ENCODE results near the gene NR1D1. TPM values are rescaled to one million over a fixed set of nuclear protein-coding genes. Genes with fewer than 3 reads are reported as not detected.
"Not testable (repeated sequence)": the region's sequence is repeated elsewhere in the genome, so short reads cannot be mapped to it uniquely, and the experiment has no call there.

The NR1D1 gene
- polyA plus RNA-seq (ENCODE audit: insufficient read length in 4 of 4): 1 to 10 TPM; 3.5 to 4.4 (median 4.1) TPM

DNA sequence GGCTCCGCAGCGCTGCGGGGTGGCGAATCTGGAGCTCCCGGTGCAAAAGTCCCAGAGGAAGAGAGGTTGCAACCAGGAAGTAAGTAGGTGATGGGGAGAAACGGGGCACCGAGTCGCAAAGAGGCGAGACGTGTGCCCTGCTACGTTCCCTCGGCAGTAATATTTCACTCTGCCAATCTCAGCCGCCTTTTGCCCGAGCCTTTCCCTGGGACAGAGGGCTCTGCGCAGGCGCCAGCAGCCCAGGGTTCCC is at the start of gene NR1D1:
NR1D1 (minus strand) TSS at position 171 of the 250 bp plus-strand sequence. CDS start 495 bp downstream, outside the sequence.
- no peak for DNase-seq (ENCODE audit: low read depth in 4 of 4, low spot score in 3 of 4)

GRCh38 chr17:40148527-40148926 is 48.1 kb upstream of the NR1D1 start:
- DNase-seq (ENCODE audit: low read depth in 4 of 4, low spot score in 3 of 4): no peak

DNA sequence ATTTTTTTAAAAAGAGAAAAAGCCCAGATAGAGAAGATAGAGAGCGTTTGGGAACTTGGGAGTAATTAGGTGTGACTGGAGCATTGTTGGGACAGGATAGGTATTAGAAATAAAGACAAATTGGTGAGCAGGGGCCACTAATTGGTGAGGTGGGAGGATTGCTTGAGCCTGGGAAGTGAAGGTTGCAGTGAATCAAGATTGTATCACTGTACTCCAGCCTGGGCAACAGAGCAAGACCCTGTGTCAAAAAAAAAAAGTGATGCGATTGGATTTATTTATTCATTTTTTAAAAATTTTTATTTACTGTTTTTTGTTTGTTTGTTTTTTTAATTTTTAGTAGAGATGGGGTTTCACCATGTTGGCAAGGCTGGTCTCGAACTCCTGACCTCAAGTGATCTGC is 45.1 kb upstream of the NR1D1 start:
- DNase-seq (ENCODE audit: low read depth in 4 of 4, low spot score in 3 of 4): no peak

DNA sequence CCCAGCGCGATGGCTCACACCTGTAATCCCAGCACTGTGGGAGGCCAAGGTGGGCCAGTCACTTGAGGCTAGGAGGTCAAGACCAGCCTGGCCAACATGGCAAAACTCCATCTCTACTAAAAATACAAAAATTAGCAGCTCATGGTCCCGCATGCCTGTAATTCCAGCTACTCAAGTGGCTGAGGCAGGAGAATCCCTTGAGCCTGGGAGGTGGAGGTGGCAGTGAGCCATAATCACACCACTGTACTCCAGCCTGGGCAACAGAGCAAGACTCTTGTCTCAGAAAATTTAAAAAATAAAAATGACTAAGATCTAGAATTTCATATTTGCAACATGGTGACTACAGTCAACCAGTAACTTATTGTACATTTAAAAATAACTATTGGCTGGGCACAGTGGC is 42.8 kb upstream of the NR1D1 start:
- DNase-seq (ENCODE audit: low read depth in 4 of 4, low spot score in 3 of 4): not testable (repeated sequence)

DNA sequence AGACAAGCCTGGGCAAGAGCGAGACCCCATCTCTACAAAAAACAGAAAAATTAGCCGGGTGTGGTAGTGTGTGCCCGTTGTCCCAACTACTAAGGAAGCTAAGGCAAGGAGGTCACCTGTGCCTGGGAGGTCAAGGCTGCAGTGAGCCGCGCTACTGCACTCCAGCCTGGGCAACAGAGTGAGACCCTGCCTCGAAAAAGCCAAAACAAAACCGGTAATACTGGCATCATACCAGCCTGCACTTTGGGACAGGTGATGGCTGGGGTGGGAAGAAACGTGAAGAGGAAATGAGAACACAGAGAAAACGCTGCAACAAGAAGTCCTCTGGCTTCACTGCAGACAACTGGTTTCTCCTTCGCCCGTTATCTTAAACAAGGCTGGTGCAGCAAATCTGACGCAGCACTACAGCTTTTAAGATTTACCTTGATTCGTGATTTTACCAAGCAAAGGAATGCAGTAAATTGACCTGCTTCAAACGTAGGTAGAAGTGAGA is 39.2 kb upstream of the NR1D1 start:
- no peak for DNase-seq (ENCODE audit: low read depth in 4 of 4, low spot score in 3 of 4)

- DNase-seq (ENCODE audit: low read depth in 4 of 4, low spot score in 3 of 4): no peak
Observed at GRCh38 chr17:40135817-40136216, 35.4 kb upstream of the NR1D1 start.

DNA sequence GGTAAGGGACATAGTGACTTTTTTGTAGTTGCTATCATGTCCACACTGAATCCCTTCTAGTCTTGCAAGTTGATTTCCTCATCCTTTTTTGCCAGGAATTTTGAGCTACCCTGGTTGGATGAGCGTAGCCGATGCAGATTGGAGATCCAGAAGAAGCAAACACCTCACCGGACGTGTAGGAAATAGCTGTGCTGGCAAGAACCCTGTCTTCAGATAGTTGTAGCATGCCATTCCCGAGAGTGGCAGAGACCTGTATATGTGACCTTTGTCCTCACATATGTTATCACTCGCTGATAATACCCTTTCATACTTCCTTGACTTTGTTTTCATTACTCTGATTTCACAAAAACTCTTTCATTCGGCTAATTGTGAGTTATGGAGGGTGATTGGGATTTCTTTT is 33.8 kb upstream of the NR1D1 start:
- no peak for DNase-seq (ENCODE audit: low read depth in 4 of 4, low spot score in 3 of 4)

DNA sequence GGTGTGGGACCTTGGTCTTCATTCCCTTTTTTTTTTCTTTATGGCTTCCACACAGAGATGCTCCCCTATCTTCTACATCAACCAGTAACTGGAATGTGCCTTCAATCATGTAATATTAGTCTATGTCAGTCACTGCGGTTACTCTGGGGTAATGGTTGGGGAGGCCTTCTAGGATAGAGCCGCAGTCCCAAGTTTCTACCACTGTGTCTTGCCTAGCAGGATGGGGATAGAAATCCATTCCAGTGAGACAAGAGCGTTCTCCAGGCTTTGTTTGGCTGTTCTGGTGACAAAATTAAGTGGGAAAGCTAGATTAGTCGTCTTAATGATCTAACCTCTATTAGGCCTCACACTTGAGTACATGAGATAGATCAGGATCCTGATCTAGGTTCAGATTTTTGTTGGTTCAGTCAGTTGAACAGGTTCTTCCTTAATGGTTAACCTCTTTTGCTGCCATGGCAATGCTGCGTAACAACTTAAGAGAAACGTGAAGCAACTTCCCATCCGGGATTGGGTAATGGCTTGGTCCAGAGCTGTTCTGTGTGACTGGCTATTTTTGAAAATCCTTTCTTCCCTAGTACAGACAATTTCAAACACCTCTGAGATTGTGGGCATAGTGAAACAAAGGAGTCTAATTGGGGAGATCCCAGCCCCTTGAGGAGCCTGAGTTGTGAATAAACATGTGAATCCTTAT is 30.1 kb upstream of the NR1D1 start:
- no peak for DNase-seq (ENCODE audit: low read depth in 4 of 4, low spot score in 3 of 4)

GRCh38 chr17:40129498-40129897 is 29.1 kb upstream of the NR1D1 start:
- DNase-seq (ENCODE audit: low read depth in 4 of 4, low spot score in 3 of 4): no peak

- DNase-seq (ENCODE audit: low read depth in 4 of 4, low spot score in 3 of 4): no peak
Observed at GRCh38 chr17:40124279-40125141, 24.1 kb upstream of the NR1D1 start.

GRCh38 chr17:40123811-40124114 is 23.4 kb upstream of the NR1D1 start:
- DNase-seq (ENCODE audit: low read depth in 4 of 4, low spot score in 3 of 4): no peak

GRCh38 chr17:40122999-40123810 is 22.8 kb upstream of the NR1D1 start:
- DNase-seq (ENCODE audit: low read depth in 4 of 4, low spot score in 3 of 4): no peak

DNA sequence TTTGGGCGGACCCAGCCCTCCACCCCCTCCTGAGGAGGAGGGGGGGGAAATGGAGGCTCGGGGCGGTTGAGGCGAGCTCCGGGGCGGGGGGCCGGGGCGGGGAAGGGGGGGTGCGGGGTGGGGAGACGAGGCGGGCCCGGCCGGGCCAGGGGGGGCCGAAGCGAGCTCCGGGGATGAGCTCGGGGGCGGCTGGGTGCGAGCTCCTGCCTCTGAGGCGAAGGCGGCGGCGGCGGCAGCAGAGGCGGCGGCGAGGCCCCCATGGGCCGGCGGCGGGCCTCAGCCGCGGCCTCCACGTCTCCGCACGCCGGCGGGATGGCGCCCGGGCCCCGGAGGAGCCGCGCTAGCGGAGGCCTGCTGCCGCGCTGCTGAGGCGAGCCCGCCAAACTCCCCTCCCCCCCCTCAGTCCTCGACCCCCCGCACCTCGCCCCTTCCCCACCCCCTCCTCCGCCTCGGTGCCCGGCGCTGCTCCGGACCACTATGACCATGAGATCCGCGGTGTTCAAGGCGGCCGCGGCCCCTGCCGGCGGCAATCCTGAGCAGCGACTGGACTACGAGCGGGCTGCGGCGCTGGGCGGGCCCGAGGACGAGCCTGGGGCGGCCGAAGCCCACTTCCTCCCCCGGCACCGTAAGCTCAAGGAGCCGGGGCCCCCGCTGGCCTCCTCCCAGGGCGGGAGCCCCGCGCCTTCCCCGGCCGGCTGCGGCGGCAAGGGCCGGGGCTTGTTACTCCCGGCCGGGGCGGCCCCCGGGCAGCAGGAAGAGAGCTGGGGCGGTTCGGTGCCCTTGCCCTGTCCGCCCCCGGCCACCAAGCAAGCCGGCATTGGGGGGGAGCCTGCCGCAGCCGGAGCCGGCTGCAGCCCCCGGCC is 22.0 kb upstream of the NR1D1 start:
- no peak for DNase-seq (ENCODE audit: low read depth in 4 of 4, low spot score in 3 of 4)

- peak in 1 of 4 donors; percentile 73 for DNase-seq (ENCODE audit: low read depth in 4 of 4, low spot score in 3 of 4)
Observed at GRCh38 chr17:40121181-40122135, 21.1 kb upstream of the NR1D1 start, which contains the start of gene MSL1. MSL1 (plus strand) TSS chr17:40121971; CDS start chr17:40122613, 642 bp downstream.

GRCh38 chr17:40115101-40115436 is 14.7 kb upstream of the NR1D1 start:
- no peak for DNase-seq (ENCODE audit: low read depth in 4 of 4, low spot score in 3 of 4)

DNA sequence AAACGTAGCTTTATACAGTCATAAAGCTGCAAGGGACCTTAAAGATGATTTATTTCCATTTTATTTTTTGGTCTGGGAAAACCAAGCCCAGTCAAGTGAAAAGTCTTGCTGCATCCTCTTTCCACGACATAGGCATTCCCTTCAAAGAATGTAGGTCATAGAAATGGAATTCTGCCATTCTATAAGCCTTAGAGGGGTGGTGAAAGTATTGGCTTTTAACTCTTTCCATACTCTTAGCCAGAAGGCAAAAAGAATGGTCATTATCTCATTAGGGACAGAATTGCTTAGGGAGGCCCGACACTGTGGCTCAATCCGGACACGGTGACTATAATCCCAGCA is 13.5 kb upstream of the NR1D1 start:
- DNase-seq (ENCODE audit: low read depth in 4 of 4, low spot score in 3 of 4): no peak

GRCh38 chr17:40113110-40113906 is 12.9 kb upstream of the NR1D1 start:
- DNase-seq (ENCODE audit: low read depth in 4 of 4, low spot score in 3 of 4): peak; percentile 84 to 92 (median 92)

GRCh38 chr17:40112718-40113109 is 12.3 kb upstream of the NR1D1 start:
- DNase-seq (ENCODE audit: low read depth in 4 of 4, low spot score in 3 of 4): no peak

All from right renal pelvis (tissue), 4 donors.